ENCODE measurements around the gene GTF3C2. TPM values are rescaled to one million over a fixed set of nuclear protein-coding genes. Genes with fewer than 3 reads are reported as not detected.

Gene GTF3C2
- total RNA-seq, 1 donor from 2014 or later: 114 TPM

GRCh38 chr2:27351802-27352598, 4.6 kb downstream of the GTF3C2 start:
- H3K4me3 Mint-ChIP-seq: no peak overlapping the region
- DNase-seq (ENCODE audit: low read depth, low spot score): no peak
- peaks cover 36% of the 10 kb centered on the region for H3K4me1 Mint-ChIP-seq
- no peaks in the 10 kb centered on the region for H3K27me3 Mint-ChIP-seq (ENCODE audit: low read depth)
- peaks cover under 1% of the 10 kb centered on the region for H3K9me3 Mint-ChIP-seq
- TF ChIP-seq CTCF (conservative IDR thresholded peaks at IDR 0.05): no peak
- H3K27ac Mint-ChIP-seq (ENCODE audit: unreplicated experiment): no peak overlapping the region
- peaks cover 3% of the 10 kb centered on the region for H3K36me3 Mint-ChIP-seq (ENCODE audit: low read depth)

DNA sequence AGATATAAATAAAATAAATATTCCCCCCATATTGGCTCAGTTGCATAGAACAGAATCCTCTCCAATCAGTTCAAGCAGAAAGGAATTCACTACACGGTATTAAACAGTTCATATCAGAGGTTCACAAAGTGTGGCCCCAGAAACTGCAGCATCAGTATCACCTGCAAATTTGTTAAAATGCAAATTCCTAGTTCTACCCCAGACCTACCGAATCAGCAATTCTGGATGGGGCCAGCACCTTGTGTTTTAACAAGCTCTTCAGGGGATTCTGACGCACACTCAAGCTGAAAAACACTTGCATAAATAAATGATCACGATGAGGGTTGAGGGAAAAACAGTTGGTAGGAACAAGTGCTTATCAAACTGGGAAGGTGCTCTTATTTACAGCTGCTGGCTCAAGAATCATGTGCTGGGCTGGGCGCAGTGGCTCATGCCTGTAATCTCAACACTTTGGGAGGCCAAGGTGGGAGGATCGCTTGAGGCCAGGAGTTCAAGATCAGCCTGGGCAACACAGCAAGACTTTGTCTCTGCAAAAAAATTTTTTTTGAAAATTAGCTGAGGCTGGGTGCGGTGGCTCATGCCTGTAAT, 6.4 kb downstream of the GTF3C2 start:
- no peak for DNase-seq (ENCODE audit: low read depth, low spot score)
- peaks cover 22% of the 10 kb centered on the region for H3K4me1 Mint-ChIP-seq
- no peaks in the 10 kb centered on the region for H3K27me3 Mint-ChIP-seq (ENCODE audit: low read depth)
- TF ChIP-seq CTCF (conservative IDR thresholded peaks at IDR 0.05): no peak
- H3K9me3 Mint-ChIP-seq: no peaks in the 10 kb centered on the region
- H3K4me3 Mint-ChIP-seq: no peak overlapping the region
- H3K27ac Mint-ChIP-seq (ENCODE audit: unreplicated experiment): no peak overlapping the region
- no peaks in the 10 kb centered on the region for H3K36me3 Mint-ChIP-seq (ENCODE audit: low read depth)

- TF ChIP-seq CTCF (conservative IDR thresholded peaks at IDR 0.05): no peak
- Mint-ChIP-seq H3K27me3 (ENCODE audit: low read depth) (no peaks in the 10 kb centered on the region), H3K27ac (ENCODE audit: unreplicated experiment) (no peak overlapping the region), H3K9me3 (no peaks in the 10 kb centered on the region), H3K4me1 (peaks cover 6% of the 10 kb centered on the region), H3K4me3 (no peak overlapping the region), H3K36me3 (ENCODE audit: low read depth) (no peaks in the 10 kb centered on the region)
- no peak for DNase-seq (ENCODE audit: low read depth, low spot score)
These were observed 8.9 kb downstream of the GTF3C2 start for GRCh38 chr2:27347641-27348040.

GRCh38 chr2:27336173-27336572, 20.4 kb downstream of the GTF3C2 start:
- peaks cover 14% of the 10 kb centered on the region for H3K36me3 Mint-ChIP-seq (ENCODE audit: low read depth)
- H3K9me3 Mint-ChIP-seq: no peaks in the 10 kb centered on the region
- DNase-seq (ENCODE audit: low read depth, low spot score): no peak
- H3K27ac Mint-ChIP-seq (ENCODE audit: unreplicated experiment): no peak overlapping the region
- H3K4me1 Mint-ChIP-seq: no peaks in the 10 kb centered on the region
- no peaks in the 10 kb centered on the region for H3K27me3 Mint-ChIP-seq (ENCODE audit: low read depth)
- H3K4me3 Mint-ChIP-seq: no peak overlapping the region
- TF ChIP-seq CTCF (conservative IDR thresholded peaks at IDR 0.05): no peak

DNA sequence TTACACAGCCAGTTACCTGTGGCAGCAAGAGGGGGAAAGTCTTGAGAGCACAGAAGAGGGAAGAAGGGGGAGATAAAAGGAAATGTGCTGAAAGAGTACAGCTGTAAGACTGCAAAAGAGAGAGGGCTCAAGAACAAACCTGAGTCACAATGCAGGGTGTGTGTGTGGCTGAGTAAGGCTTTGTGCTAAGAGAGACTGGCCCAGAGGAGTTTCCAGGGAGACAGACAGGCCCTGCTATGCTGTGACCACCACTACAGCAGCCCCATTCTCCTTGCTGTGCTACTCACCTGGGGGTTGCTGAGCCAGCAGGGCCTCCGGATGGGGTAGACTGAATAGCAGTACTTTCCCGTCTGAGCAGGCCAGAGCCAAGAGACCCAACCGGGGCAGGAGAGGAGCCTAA, 21.3 kb downstream of the GTF3C2 start:
- no peak overlapping the region for H3K4me3 Mint-ChIP-seq
- H3K27ac Mint-ChIP-seq (ENCODE audit: unreplicated experiment): peak overlapping the region; percentile 24
- peaks cover 15% of the 10 kb centered on the region for H3K36me3 Mint-ChIP-seq (ENCODE audit: low read depth)
- TF ChIP-seq CTCF (conservative IDR thresholded peaks at IDR 0.05): no peak
- no peak for DNase-seq (ENCODE audit: low read depth, low spot score)
- H3K4me1 Mint-ChIP-seq: no peaks in the 10 kb centered on the region
- H3K9me3 Mint-ChIP-seq: no peaks in the 10 kb centered on the region
- H3K27me3 Mint-ChIP-seq (ENCODE audit: low read depth): no peaks in the 10 kb centered on the region

Data from neural crest cell (in vitro differentiated cells).